Natural killer cell (primary cell): Measurements from ENCODE around the gene MRPS24. TPM values are rescaled to one million over a fixed set of nuclear protein-coding genes. Genes with fewer than 3 reads are reported as not detected.

ENCODE experiments used
- ATAC-seq, 3 donors: fragments of 150-1000 bp in 2 of 3; fragments of 200-7000 bp in 1 of 3; cut with Tn5 transposase; 1 replicate in 1 of 3; 2 replicates in 2 of 3; pipeline ENCODE4 v1.10.0; 2021; ENCODE audit warnings: mild to moderate bottlenecking in 2 of 3, moderate library complexity in 2 of 3
- DNase-seq, 2 donors: peaks; one replicate each; pipeline versions ENCODE4 v3.0.0 to v3.0.0-alpha.2; 2013 to 2021; ENCODE audit warnings: mixed read lengths in 1 of 2
- H3K27ac ChIP-seq: one replicate; pipeline ENCODE4 v1.5.1; 2013; ENCODE audit warnings: mild to moderate bottlenecking, low read length
- H3K27me3 ChIP-seq: one replicate; pipeline ENCODE4 v1.6.1; 2013; ENCODE audit warnings: low read length; ENCODE audit not compliant: control insufficient read depth, insufficient read depth
- H3K36me3 ChIP-seq: one replicate; pipeline ENCODE4 v1.6.1; 2013; ENCODE audit warnings: low read length; ENCODE audit not compliant: control insufficient read depth, insufficient read depth
- H3K4me1 ChIP-seq: one replicate; pipeline ENCODE4 v1.6.1; 2013; ENCODE audit warnings: low read length; ENCODE audit not compliant: control insufficient read depth, insufficient read depth
- H3K4me3 ChIP-seq: one replicate; pipeline ENCODE4 v1.5.1; 2013; ENCODE audit warnings: low read length
- H3K9me3 ChIP-seq: one replicate; pipeline ENCODE4 v1.6.1; 2013; ENCODE audit warnings: low read length; ENCODE audit not compliant: control insufficient read depth, insufficient read depth
- H3K27ac Mint-ChIP-seq, 2 donors: one replicate each; pipeline ENCODE4 v1.8.0; 2022; ENCODE audit warnings: mild to moderate bottlenecking in 2 of 2, mixed read lengths in 2 of 2, moderate library complexity in 1 of 2
- H3K27me3 Mint-ChIP-seq, 2 donors: one replicate each; pipeline ENCODE4 v1.8.0; 2022; ENCODE audit warnings: low read depth in 2 of 2, mixed read lengths in 2 of 2
- H3K36me3 Mint-ChIP-seq: one replicate; pipeline ENCODE4 v1.8.0; 2022; ENCODE audit warnings: mixed read lengths
- H3K4me1 Mint-ChIP-seq, 2 donors: one replicate each; pipeline ENCODE4 v1.8.0; 2022; ENCODE audit warnings: mixed read lengths in 2 of 2
- H3K4me3 Mint-ChIP-seq: one replicate; pipeline ENCODE4 v1.8.0; 2022; ENCODE audit warnings: mild to moderate bottlenecking, moderate library complexity, mixed read lengths
- H3K9me3 Mint-ChIP-seq, 2 donors: one replicate each; pipeline ENCODE4 v1.8.0; 2022; ENCODE audit warnings: mixed read lengths in 2 of 2
- WGBS: methylation state at CpG from one replicate; pipeline ENCODE4 v1.1.7; 2013; ENCODE audit warnings: missing lambda C conversion rate; ENCODE audit not compliant: insufficient coverage; 5-methylcytosine and 5-hydroxymethylcytosine counted together
- intact Hi-C: fragments of 100-400 bp; cut with micrococcal nuclease; formaldehyde crosslinking; loops from one replicate; pipeline ENCODE4 v1.14.2; 2022
- total RNA-seq, 4 donors: library from RNA; stranded (reverse); fragments of 120-200 nt in 1 of 4; gene quantifications; one replicate each; pipeline versions ENCODE4 v1.2.3 to v1.2.4, GENCODE V29; 2013 to 2022
- TF ChIP-seq, protein P1 (sequence below): fragments of 200-600 bp; IDR thresholded peaks from one replicate; pipeline ENCODE4 v1.8.0; 2022; ENCODE audit warnings: antibody characterized with exemption

MRPS24 gene
- total RNA-seq, 3 donors from 2014 or later (not counting 1 experiment from before 2014, with no cell fraction given) = 34.8 to 37.4 (median 35.7) TPM

DNA sequence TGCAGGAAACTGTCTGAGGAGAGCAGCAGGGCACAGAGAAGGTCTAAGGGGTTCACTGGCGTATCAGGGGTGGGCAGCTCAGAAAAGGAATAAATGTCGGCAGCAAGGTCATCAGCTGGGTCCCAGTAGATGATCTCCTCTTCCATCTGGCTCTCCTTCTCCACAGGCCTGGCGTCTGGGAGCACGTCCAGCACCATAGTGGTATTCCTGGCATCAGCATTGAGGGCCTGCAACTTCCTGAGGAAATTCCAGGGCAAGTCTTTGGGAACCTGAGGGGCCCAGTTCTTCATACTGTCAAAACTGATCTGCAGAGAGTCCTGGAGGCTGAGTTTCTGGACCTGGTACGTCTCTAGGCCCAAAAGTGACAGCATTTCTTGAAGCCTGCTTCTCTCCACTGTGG, 9.6 kb upstream of the MRPS24 start:
- H3K36me3 ChIP-seq = peaks cover 38% of the 10 kb centered on the region
- intact Hi-C loops = no loop called here

DNA sequence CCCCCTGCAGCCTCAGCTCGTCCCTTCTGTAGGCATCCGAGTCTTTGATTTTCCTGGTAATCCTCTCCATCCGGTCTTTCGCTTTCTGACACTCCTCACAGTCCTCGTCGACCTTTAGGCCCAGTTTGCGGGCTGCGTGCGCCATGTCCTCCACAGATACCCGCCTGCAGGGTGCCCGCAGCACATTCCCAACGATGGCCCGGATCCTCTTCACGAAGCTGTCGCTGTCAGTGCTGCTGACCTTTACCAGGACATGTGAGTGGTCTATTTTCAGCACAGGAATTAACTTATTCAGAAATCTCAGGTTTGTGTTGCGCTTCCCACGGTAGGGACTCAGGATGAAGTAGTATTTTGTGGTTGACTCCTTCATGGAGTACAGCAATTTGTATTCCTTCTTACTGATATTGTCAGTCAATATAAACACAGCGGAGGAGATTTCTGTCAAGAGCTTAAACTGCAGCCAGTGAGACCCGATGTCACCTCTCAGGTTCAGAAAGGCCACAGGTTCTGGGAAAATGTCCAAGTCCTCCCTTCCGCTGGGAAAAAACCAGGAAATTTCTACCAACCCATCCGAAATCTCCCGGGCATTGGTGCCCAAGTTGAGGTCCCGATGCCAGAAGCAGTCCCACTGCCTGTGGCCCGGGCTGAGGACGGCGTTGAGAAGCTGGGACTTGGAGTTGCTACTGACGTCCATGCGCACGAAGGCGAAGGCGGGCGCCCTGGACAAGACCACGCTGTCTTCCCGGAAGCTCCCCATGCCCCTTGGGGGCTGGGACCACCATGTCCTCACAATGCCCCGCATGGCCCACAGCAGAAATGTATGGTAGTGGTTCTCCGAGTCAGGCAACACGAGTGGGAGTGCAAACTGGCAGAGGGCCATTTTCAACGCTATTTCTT, 8.9 kb upstream of the MRPS24 start:
- no peaks in the 10 kb centered on the region for H3K27me3 Mint-ChIP-seq
- Histone ChIP-seq H3K27ac (no peak overlapping the region), H3K4me1 (peaks cover 13% of the 10 kb centered on the region), H3K9me3 (no peaks in the 10 kb centered on the region), H3K4me3 (no peak overlapping the region), H3K36me3 (peaks cover 36% of the 10 kb centered on the region), H3K27me3 (no peaks in the 10 kb centered on the region)
- intact Hi-C loops = no loop called here
- WGBS = 98% methylated on average over 38 of the region's 38 CpGs
- H3K9me3 Mint-ChIP-seq = no peaks in the 10 kb centered on the region
- TF ChIP-seq, protein P1, sequence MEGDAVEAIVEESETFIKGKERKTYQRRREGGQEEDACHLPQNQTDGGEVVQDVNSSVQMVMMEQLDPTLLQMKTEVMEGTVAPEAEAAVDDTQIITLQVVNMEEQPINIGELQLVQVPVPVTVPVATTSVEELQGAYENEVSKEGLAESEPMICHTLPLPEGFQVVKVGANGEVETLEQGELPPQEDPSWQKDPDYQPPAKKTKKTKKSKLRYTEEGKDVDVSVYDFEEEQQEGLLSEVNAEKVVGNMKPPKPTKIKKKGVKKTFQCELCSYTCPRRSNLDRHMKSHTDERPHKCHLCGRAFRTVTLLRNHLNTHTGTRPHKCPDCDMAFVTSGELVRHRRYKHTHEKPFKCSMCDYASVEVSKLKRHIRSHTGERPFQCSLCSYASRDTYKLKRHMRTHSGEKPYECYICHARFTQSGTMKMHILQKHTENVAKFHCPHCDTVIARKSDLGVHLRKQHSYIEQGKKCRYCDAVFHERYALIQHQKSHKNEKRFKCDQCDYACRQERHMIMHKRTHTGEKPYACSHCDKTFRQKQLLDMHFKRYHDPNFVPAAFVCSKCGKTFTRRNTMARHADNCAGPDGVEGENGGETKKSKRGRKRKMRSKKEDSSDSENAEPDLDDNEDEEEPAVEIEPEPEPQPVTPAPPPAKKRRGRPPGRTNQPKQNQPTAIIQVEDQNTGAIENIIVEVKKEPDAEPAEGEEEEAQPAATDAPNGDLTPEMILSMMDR = no peak
- H3K4me3 Mint-ChIP-seq = no peak overlapping the region
- DNase-seq = no peak
- no peak for ATAC-seq
- H3K36me3 Mint-ChIP-seq = peaks cover 8% of the 10 kb centered on the region
- H3K4me1 Mint-ChIP-seq = peaks cover 6 to 17% of the 10 kb centered on the region in 2 donors
- H3K27ac Mint-ChIP-seq = no peak overlapping the region

More for the DNA sequence above, 9.6 kb upstream of the MRPS24 start:
- TF ChIP-seq, protein P1 = no peak
- Histone ChIP-seq H3K27ac (no peak overlapping the region), H3K27me3 (no peaks in the 10 kb centered on the region), H3K4me1 (peaks cover 13% of the 10 kb centered on the region), H3K9me3 (no peaks in the 10 kb centered on the region), H3K4me3 (no peak overlapping the region)
- Mint-ChIP-seq H3K4me1 (peaks cover 6 to 17% of the 10 kb centered on the region in 2 donors), H3K4me3 (no peak overlapping the region), H3K36me3 (peaks cover 8% of the 10 kb centered on the region), H3K9me3 (no peaks in the 10 kb centered on the region), H3K27ac (peak overlapping the region in 1 of 2 donors; percentile 11), H3K27me3 (no peaks in the 10 kb centered on the region)
- DNase-seq = no peak
- 96% methylated on average over 5 of the region's 5 CpGs for whole genome bisulfite sequencing
- no peak for ATAC-seq

DNA sequence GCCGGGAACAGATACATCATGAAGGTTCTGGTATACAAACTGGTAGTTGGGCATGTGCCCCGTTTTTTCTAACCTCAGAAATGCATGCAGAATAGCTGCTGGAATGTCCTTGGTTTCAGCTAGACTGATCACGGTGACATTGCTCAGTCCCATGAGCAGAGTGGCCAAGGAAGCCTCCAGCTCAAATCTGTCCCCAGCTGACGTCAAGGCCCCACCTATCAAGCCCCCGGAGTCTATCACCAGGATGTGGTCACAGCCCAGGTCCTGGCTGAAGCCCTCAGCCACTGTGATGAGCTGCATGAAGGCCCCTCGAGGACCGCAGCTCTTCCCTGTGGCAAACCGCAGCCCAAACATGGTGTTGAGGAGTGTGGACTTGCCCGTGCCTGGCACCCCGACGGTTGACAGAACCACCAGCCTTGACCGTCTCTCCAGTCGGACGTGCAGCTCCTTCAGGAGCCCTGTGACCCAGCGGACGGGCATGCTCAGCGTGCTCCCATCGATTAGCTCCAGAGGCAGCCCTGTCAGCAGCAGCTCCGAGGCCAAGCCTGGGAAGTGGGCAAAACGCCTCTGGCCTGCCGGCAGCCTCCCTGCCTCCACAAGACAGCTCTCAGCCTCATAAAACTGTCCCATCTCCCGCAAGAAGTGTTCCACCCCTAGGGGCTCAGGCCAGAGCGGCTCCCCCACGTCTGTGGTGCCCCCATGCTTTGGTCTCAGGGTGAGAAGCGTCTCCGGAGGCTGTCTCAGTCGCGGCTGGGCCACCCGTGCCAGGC, 7.8 kb upstream of the MRPS24 start:
- peaks cover 13% of the 10 kb centered on the region for H3K4me1 ChIP-seq
- no peak for DNase-seq
- Mint-ChIP-seq H3K27ac (no peak overlapping the region), H3K36me3 (peaks cover 8% of the 10 kb centered on the region), H3K27me3 (no peaks in the 10 kb centered on the region), H3K4me3 (no peak overlapping the region), H3K9me3 (no peaks in the 10 kb centered on the region), H3K4me1 (peaks cover 6 to 17% of the 10 kb centered on the region in 2 donors)
- no peak overlapping the region for H3K4me3 ChIP-seq
- no peak overlapping the region for H3K27ac ChIP-seq
- WGBS = 80% methylated on average over 29 of the region's 29 CpGs
- TF ChIP-seq, protein P1 = no peak
- H3K27me3 ChIP-seq = no peaks in the 10 kb centered on the region
- no peaks in the 10 kb centered on the region for H3K9me3 ChIP-seq
- peak in 1 of 3 donors; percentile 69 for ATAC-seq
- peaks cover 36% of the 10 kb centered on the region for H3K36me3 ChIP-seq
- intact Hi-C loops = no loop called here
